ENCODE measurements around the gene FASTK.

Gene FASTK

GRCh38 chr7:151087245-151088018, 6.8 kb upstream of the FASTK start:
- peak; percentile 18 for TF ChIP-seq CTCF (IDR thresholded peaks at IDR 0.05; ENCODE audit: low read depth, low read length)
- in situ Hi-C loops (cut with HindIII; ENCODE audit: low sequenced_read_pairs), result no loop called here
- peak; percentile 44 for DNase-seq (ENCODE audit: low read depth, low spot score)
- peak overlapping the region; percentile 74 for H3K4me3 ChIP-seq (ENCODE audit: low read depth, low read length)

- H3K4me3 ChIP-seq (ENCODE audit: low read depth, low read length), result peak overlapping the region; percentile 74
- in situ Hi-C loops (cut with HindIII; ENCODE audit: low sequenced_read_pairs), result no loop called here
- DNase-seq (ENCODE audit: low read depth, low spot score), result peak; percentile 30
- no peak for TF ChIP-seq CTCF (IDR thresholded peaks at IDR 0.05; ENCODE audit: low read depth, low read length)
These were observed 6.2 kb upstream of the FASTK start for GRCh38 chr7:151086802-151087244.

GRCh38 chr7:151085691-151086620, 5.3 kb upstream of the FASTK start, which contains the start of gene AGAP3:
Gene AGAP3, plus strand, starts transcription at chr7:151086475. Its CDS starts 267 bp downstream, at chr7:151086742.
- TF ChIP-seq CTCF (IDR thresholded peaks at IDR 0.05; ENCODE audit: low read depth, low read length), result no peak
- peak within 1 kb of the TSS; percentile 74 for H3K4me3 ChIP-seq (ENCODE audit: low read depth, low read length)
- peak; percentile 77 for DNase-seq (ENCODE audit: low read depth, low spot score)
- in situ Hi-C loops (cut with HindIII; ENCODE audit: low sequenced_read_pairs), result no loop called here

GRCh38 chr7:151085329-151085690, 4.7 kb upstream of the FASTK start:
- TF ChIP-seq CTCF (IDR thresholded peaks at IDR 0.05; ENCODE audit: low read depth, low read length), result no peak
- in situ Hi-C loops (cut with HindIII; ENCODE audit: low sequenced_read_pairs), result no loop called here
- DNase-seq (ENCODE audit: low read depth, low spot score), result no peak
- no peak overlapping the region for H3K4me3 ChIP-seq (ENCODE audit: low read depth, low read length)

GRCh38 chr7:151083824-151084160, 3.2 kb upstream of the FASTK start:
- in situ Hi-C loops (cut with HindIII; ENCODE audit: low sequenced_read_pairs), result no loop called here
- DNase-seq (ENCODE audit: low read depth, low spot score), result no peak
- no peak for TF ChIP-seq CTCF (IDR thresholded peaks at IDR 0.05; ENCODE audit: low read depth, low read length)

GRCh38 chr7:151083071-151083823, 2.6 kb upstream of the FASTK start, which contains the start of gene TMUB1:
Gene TMUB1, minus strand, starts transcription at chr7:151083493. Its CDS starts 930 bp downstream, at chr7:151082563.
- peak within 1 kb of the TSS; percentile 76 for H3K4me3 ChIP-seq (ENCODE audit: low read depth, low read length)
- DNase-seq (ENCODE audit: low read depth, low spot score), result peak; percentile 47
- TF ChIP-seq CTCF (IDR thresholded peaks at IDR 0.05; ENCODE audit: low read depth, low read length), result no peak
- in situ Hi-C loops (cut with HindIII; ENCODE audit: low sequenced_read_pairs), result no loop called here

More at GRCh38 chr7:151083824-151084160, 3.2 kb upstream of the FASTK start:
- peak overlapping the region; percentile 76 for H3K4me3 ChIP-seq (ENCODE audit: low read depth, low read length)

Measured in astrocyte of the spinal cord (primary cell).